ENCODE results near the gene PDCD11.

The PDCD11 gene

GRCh38 chr10:103450201-103450695 is 53.8 kb downstream of the PDCD11 start:
- DNase-seq, result no peak

GRCh38 chr10:103451091-103451813 is 54.8 kb downstream of the PDCD11 start:
- DNase-seq, result peak in 1 of 2 donors; percentile 44

GRCh38 chr10:103451831-103452505 is 55.5 kb downstream of the PDCD11 start, which contains the start of gene CALHM2:
Gene CALHM2, minus strand, starts transcription at chr10:103452370. Its CDS starts 2,429 bp downstream, at chr10:103449941.
- DNase-seq, result peak; percentile 13 to 48

GRCh38 chr10:103452506-103453230 is 56.2 kb downstream of the PDCD11 start:
- no peak for DNase-seq

GRCh38 chr10:103454026-103454425 is 57.6 kb downstream of the PDCD11 start:
- DNase-seq, result no peak

GRCh38 chr10:103455235-103455634 is 58.8 kb downstream of the PDCD11 start:
- no peak for DNase-seq

- DNase-seq, result no peak
These were observed 59.7 kb downstream of the PDCD11 start for GRCh38 chr10:103456074-103456660.

GRCh38 chr10:103457176-103457712 is 60.8 kb downstream of the PDCD11 start:
- no peak for DNase-seq

- no peak for DNase-seq
These were observed 61.6 kb downstream of the PDCD11 start for GRCh38 chr10:103457896-103458583.

- no peak for DNase-seq
These were observed 62.3 kb downstream of the PDCD11 start, which contains the start of gene CALHM1 for GRCh38 chr10:103458720-103459119. Gene CALHM1, minus strand, starts transcription at chr10:103458900. Its CDS starts 149 bp downstream, at chr10:103458751.

- DNase-seq, result no peak
These were observed 63.2 kb downstream of the PDCD11 start for GRCh38 chr10:103459615-103460014.

GRCh38 chr10:103463499-103463898 is 67.1 kb downstream of the PDCD11 start:
- no peak for DNase-seq

GRCh38 chr10:103465411-103466179 is 69.2 kb downstream of the PDCD11 start:
- no peak for DNase-seq

GRCh38 chr10:103466734-103467133 is 70.3 kb downstream of the PDCD11 start:
- DNase-seq, result no peak

- DNase-seq, result no peak
These were observed 71.0 kb downstream of the PDCD11 start for GRCh38 chr10:103467406-103467805.

GRCh38 chr10:103469201-103469600 is 72.8 kb downstream of the PDCD11 start:
- no peak for DNase-seq

GRCh38 chr10:103470761-103471653 is 74.6 kb downstream of the PDCD11 start:
- DNase-seq, result peak in 1 of 2 donors; percentile 14

- no peak for DNase-seq
These were observed 75.6 kb downstream of the PDCD11 start for GRCh38 chr10:103472005-103472404.

GRCh38 chr10:103473261-103473671 is 76.8 kb downstream of the PDCD11 start:
- DNase-seq, result no peak

- DNase-seq, result no peak
These were observed 77.7 kb downstream of the PDCD11 start for GRCh38 chr10:103474077-103474476.

All from hippocampal formation (tissue), 2 donors.